ENCODE results near the gene TMEM215. TPM values are rescaled to one million over a fixed set of nuclear protein-coding genes. Genes with fewer than 3 reads are reported as not detected.
"Not testable (repeated sequence)": the region's sequence is repeated elsewhere in the genome, so short reads cannot be mapped to it uniquely, and the experiment has no call there.

The TMEM215 gene
- polyA plus RNA-seq, 1 of the 3 experiments (the other 2 are of a cell fraction) = not detected

DNA sequence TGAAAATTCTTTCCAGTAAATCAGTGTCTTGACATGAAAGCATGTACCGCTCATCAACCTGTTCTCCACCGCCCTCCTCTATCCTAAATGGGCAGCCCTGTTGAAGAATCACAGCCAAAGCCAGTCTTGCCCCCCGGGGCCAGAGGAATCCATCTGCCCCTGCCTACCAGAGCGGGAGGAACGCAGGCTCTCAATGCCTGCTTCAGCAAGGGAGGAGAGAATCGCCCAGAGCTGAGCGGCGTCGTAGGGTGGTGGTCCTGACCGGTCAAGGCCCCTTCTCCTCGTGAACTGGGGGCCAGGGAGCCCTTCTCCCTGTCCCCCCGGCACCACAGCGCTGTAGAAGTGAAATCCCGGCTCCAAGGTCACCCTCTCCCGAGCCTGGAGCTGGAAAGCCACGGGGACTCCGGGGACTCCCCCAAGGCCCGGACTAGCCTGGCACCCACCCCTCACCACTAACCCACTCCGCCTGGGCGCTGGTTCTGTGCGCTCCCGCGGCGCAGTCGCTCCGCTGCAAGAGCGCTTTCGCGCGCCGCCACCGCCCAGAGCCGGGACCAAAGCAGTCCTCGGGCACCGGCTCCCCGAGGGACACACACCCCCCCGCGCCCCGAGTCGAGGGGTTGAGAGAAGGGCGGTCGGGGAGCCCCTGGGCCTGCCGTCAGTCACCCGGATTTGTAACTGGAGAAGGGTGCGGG lies 718 bp upstream of the TMEM215 start:
- no peak for TF ChIP-seq JUND (IDR thresholded peaks at IDR 0.05)
- Histone ChIP-seq H3K27me3 (ENCODE audit: insufficient read depth) (peaks cover 34% of the 10 kb centered on the region), H4K20me1 (ENCODE audit: insufficient read depth) (no peaks in the 10 kb centered on the region), H3K4me3 (ENCODE audit: low read depth in 2 of 2, low read length in 1 of 2) (peak overlapping the region in 1 of 2 experiments; percentile 36; a peak in 1 of 4 replicates), H3K27ac (ENCODE audit: low read depth in 2 of 2, low read length in 1 of 2) (no peak overlapping the region), H3K36me3 (replicated peaks in 1 of 2; ENCODE audit: control insufficient read depth in 1 of 2, insufficient read depth in 2 of 2, low read length in 1 of 2) (no peaks in the 10 kb centered on the region), H2AFZ (ENCODE audit: low read depth) (no peak overlapping the region), H3K4me2 (no peak overlapping the region), H3K9ac (no peak overlapping the region), H3K9me2 (no peaks in the 10 kb centered on the region), H3K9me3 (no peaks in the 10 kb centered on the region), H3F3A (replicated peaks; ENCODE audit: insufficient read depth) (no peaks in the 10 kb centered on the region), H3K4me1 (ENCODE audit: control insufficient read depth in 1 of 2, insufficient read depth in 2 of 2, low read depth in 1 of 2, low read length in 1 of 2) (peaks cover 0 to 3% of the 10 kb centered on the region in 2 experiments; a peak in 2 of 4 replicates), H3K79me2 (ENCODE audit: insufficient read depth) (no peaks in the 10 kb centered on the region)
- WGBS (ENCODE audit: low lambda C conversion rate) = 11% methylated on average over 6 of the region's 45 CpGs
- DNase-seq = no peak
- POLR2A ChIA-PET = no interaction called here
- CTCF ChIA-PET = interaction anchor here (0.8 to 1.9 kb wide), 5 partner anchors 11 to 186 kb away, joined by 3 to 5 read pairs (median 3); no protein-coding TSS in a partner anchor

DNA sequence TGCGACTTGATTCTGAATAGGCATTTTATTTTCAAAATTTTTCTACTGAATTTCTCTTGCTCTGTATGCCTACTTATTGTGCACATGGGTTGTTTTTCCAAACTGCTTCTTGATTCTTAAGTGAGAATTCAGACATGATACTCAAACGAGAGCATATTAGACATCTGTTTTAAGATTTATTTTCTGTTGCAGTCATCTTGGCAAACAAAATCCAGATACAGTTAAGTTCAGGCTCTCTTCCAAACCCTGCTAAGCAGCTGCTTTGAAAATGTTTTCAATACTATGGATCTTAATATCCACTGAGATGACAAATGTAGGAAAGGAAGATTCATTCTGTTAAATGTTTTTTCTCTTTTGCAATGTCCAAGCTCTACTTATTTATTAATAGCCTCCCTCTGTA lies 4.5 kb downstream of the TMEM215 start:
- no peaks in the 10 kb centered on the region for H3K79me2 ChIP-seq (ENCODE audit: insufficient read depth)
- H2AFZ ChIP-seq (ENCODE audit: low read depth) = no peak overlapping the region
- no peaks in the 10 kb centered on the region for H3K36me3 ChIP-seq (replicated peaks in 1 of 2; ENCODE audit: control insufficient read depth in 1 of 2, insufficient read depth in 2 of 2, low read length in 1 of 2)
- DNase-seq = no peak
- 31% methylated on average over 2 of the region's 2 CpGs for WGBS (ENCODE audit: low lambda C conversion rate)
- H3F3A ChIP-seq (replicated peaks; ENCODE audit: insufficient read depth) = no peaks in the 10 kb centered on the region
- POLR2A ChIA-PET = no interaction called here
- CTCF ChIA-PET = no interaction called here
- no peak overlapping the region for H3K4me3 ChIP-seq (ENCODE audit: low read depth in 2 of 2, low read length in 1 of 2)
- no peaks in the 10 kb centered on the region for H3K9me3 ChIP-seq
- H3K27ac ChIP-seq (ENCODE audit: low read depth in 2 of 2, low read length in 1 of 2) = no peak overlapping the region
- peaks cover 20% of the 10 kb centered on the region for H3K27me3 ChIP-seq (ENCODE audit: insufficient read depth)
- H3K4me1 ChIP-seq (ENCODE audit: control insufficient read depth in 1 of 2, insufficient read depth in 2 of 2, low read depth in 1 of 2, low read length in 1 of 2) = peaks cover 0 to 3% of the 10 kb centered on the region in 2 experiments; a peak in 2 of 4 replicates
- H3K4me2 ChIP-seq = no peak overlapping the region
- TF ChIP-seq FOXJ3 (CRISPR knock-in tag; IDR thresholded peaks at IDR 0.05) = no peak
- TF ChIP-seq SIN3A (IDR thresholded peaks at IDR 0.05; ENCODE audit: borderline replicate concordance, low read depth, low read length) = no peak
- TF ChIP-seq MEF2A (IDR thresholded peaks at IDR 0.05; ENCODE audit: borderline replicate concordance, low read depth) = no peak
- TF ChIP-seq FOXM1 (IDR thresholded peaks at IDR 0.05; ENCODE audit: low read depth) = no peak
- TF ChIP-seq SMC3 (IDR thresholded peaks at IDR 0.05; ENCODE audit: low read depth, low read length) = no peak
- no peak for TF ChIP-seq CHD2 (IDR thresholded peaks at IDR 0.05; ENCODE audit: low read length, partially characterized antibody)
- no peak for TF ChIP-seq ZBTB33 (IDR thresholded peaks at IDR 0.05; ENCODE audit: borderline replicate concordance, low read depth)
- TF ChIP-seq, protein P1, sequence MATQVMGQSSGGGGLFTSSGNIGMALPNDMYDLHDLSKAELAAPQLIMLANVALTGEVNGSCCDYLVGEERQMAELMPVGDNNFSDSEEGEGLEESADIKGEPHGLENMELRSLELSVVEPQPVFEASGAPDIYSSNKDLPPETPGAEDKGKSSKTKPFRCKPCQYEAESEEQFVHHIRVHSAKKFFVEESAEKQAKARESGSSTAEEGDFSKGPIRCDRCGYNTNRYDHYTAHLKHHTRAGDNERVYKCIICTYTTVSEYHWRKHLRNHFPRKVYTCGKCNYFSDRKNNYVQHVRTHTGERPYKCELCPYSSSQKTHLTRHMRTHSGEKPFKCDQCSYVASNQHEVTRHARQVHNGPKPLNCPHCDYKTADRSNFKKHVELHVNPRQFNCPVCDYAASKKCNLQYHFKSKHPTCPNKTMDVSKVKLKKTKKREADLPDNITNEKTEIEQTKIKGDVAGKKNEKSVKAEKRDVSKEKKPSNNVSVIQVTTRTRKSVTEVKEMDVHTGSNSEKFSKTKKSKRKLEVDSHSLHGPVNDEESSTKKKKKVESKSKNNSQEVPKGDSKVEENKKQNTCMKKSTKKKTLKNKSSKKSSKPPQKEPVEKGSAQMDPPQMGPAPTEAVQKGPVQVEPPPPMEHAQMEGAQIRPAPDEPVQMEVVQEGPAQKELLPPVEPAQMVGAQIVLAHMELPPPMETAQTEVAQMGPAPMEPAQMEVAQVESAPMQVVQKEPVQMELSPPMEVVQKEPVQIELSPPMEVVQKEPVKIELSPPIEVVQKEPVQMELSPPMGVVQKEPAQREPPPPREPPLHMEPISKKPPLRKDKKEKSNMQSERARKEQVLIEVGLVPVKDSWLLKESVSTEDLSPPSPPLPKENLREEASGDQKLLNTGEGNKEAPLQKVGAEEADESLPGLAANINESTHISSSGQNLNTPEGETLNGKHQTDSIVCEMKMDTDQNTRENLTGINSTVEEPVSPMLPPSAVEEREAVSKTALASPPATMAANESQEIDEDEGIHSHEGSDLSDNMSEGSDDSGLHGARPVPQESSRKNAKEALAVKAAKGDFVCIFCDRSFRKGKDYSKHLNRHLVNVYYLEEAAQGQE (IDR thresholded peaks at IDR 0.05; ENCODE audit: low read depth, low read length) = no peak
- TF ChIP-seq USF2 (IDR thresholded peaks at IDR 0.05; ENCODE audit: borderline replicate concordance, low read depth, low read length) = no peak
- H3K9me2 ChIP-seq = no peaks in the 10 kb centered on the region
- H3K9ac ChIP-seq = no peak overlapping the region
- H4K20me1 ChIP-seq (ENCODE audit: insufficient read depth) = no peaks in the 10 kb centered on the region

GRCh38 chr9:32796015-32796414 lies 12.7 kb downstream of the TMEM215 start:
- CTCF ChIA-PET; H2AFZ ChIP-seq (ENCODE audit: low read depth); H3K9me3 ChIP-seq; H3K27me3 ChIP-seq (ENCODE audit: insufficient read depth); POLR2A ChIA-PET; H3K36me3 ChIP-seq (replicated peaks in 1 of 2; ENCODE audit: control insufficient read depth in 1 of 2, insufficient read depth in 2 of 2, low read length in 1 of 2); H3F3A ChIP-seq (replicated peaks; ENCODE audit: insufficient read depth); H4K20me1 ChIP-seq (ENCODE audit: insufficient read depth); H3K79me2 ChIP-seq (ENCODE audit: insufficient read depth); H3K9me2 ChIP-seq; H3K9ac ChIP-seq; H3K4me3 ChIP-seq (ENCODE audit: low read depth in 2 of 2, low read length in 1 of 2); H3K27ac ChIP-seq (ENCODE audit: low read depth in 2 of 2, low read length in 1 of 2); H3K4me1 ChIP-seq (ENCODE audit: control insufficient read depth in 1 of 2, insufficient read depth in 2 of 2, low read depth in 1 of 2, low read length in 1 of 2); H3K4me2 ChIP-seq; DNase-seq: not testable (repeated sequence)
- WGBS (ENCODE audit: low lambda C conversion rate) = 0% methylated on average over 2 of the region's 3 CpGs
